ENCODE measurements around the gene CABP1. TPM values are rescaled to one million over a fixed set of nuclear protein-coding genes. Genes with fewer than 3 reads are reported as not detected.

The CABP1 gene
- total and polyA plus RNA-seq, 12 donors, result 1.3 to 12.0 (median 3.4) TPM

DNA sequence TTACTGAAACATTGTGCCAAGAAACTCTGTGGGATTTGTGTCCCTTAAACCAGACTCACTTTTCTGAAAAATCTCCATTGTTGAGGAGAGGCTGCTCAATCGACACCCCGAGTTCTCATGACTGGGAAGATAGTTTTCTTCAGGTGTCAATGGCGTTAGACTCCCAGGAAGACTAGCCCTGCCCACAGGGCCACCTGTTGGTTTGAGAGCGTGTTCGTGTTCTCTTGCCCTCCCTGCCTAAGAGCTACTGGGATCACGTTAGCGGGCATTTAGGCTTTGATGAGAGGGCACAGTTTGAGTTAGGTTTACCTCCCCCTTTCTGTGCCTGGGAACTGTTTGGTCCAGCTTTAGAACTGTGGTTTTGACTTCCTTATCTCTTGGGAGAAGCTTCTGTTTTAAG is 59.1 kb downstream of the CABP1 start:
- peaks cover 0 to 91% (median 44%) of the 10 kb centered on the region in 9 donors for H3K36me3 ChIP-seq
- WGBS, 2 donors, result 93% methylated on average over 7 of the region's 7 CpGs
- no peaks in the 10 kb centered on the region for H3K9me3 ChIP-seq
- no peak overlapping the region for H3K4me3 ChIP-seq
- H3K4me1 ChIP-seq, result peaks cover 22 to 95% (median 72%) of the 10 kb centered on the region in 9 donors
- DNase-seq, result no peak
- peak overlapping the region; percentile 38 to 92 (median 84) for H3K27ac ChIP-seq
- H3K27me3 ChIP-seq, result no peaks in the 10 kb centered on the region
- TF ChIP-seq, protein P1, sequence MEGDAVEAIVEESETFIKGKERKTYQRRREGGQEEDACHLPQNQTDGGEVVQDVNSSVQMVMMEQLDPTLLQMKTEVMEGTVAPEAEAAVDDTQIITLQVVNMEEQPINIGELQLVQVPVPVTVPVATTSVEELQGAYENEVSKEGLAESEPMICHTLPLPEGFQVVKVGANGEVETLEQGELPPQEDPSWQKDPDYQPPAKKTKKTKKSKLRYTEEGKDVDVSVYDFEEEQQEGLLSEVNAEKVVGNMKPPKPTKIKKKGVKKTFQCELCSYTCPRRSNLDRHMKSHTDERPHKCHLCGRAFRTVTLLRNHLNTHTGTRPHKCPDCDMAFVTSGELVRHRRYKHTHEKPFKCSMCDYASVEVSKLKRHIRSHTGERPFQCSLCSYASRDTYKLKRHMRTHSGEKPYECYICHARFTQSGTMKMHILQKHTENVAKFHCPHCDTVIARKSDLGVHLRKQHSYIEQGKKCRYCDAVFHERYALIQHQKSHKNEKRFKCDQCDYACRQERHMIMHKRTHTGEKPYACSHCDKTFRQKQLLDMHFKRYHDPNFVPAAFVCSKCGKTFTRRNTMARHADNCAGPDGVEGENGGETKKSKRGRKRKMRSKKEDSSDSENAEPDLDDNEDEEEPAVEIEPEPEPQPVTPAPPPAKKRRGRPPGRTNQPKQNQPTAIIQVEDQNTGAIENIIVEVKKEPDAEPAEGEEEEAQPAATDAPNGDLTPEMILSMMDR (IDR thresholded peaks at IDR 0.05), result no peak
- intact Hi-C loops (cut with DNase I), result no loop called here
- ATAC-seq, result no peak

DNA sequence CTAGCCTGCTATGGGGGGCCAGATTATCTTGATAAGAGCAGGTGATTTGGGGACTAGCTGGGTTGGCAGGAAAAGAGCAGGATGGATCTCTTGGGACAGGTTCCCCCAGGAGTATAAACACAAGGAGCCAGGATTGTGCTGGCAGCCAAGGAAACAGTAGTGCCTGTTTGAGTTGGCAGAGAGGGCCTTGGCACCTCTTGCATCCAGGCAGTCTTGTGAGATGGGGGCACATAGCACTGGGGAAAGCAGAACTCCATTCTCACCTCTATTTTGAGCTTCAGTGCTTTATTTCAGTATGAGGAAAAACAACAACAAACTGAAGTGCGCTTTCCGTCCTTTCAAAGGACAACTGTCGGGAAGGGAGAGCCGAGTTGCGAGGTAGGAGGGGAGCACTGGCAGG is 60.5 kb downstream of the CABP1 start:
- TF ChIP-seq, protein P1 (IDR thresholded peaks at IDR 0.05), result no peak
- Histone ChIP-seq H3K9me3 (no peaks in the 10 kb centered on the region), H3K27me3 (no peaks in the 10 kb centered on the region), H3K36me3 (peaks cover 0 to 87% (median 32%) of the 10 kb centered on the region in 9 donors), H3K4me3 (no peak overlapping the region), H3K27ac (peak overlapping the region; percentile 20 to 92 (median 83)), H3K4me1 (peaks cover 22 to 85% (median 72%) of the 10 kb centered on the region in 9 donors)
- WGBS, 2 donors, result 38 to 55% methylated on average over 5 of the region's 5 CpGs
- peak in 3 of 8 donors; percentile 28 to 49 (median 42) for ATAC-seq
- DNase-seq, result no peak
- intact Hi-C loops (cut with DNase I), result no loop called here

DNA sequence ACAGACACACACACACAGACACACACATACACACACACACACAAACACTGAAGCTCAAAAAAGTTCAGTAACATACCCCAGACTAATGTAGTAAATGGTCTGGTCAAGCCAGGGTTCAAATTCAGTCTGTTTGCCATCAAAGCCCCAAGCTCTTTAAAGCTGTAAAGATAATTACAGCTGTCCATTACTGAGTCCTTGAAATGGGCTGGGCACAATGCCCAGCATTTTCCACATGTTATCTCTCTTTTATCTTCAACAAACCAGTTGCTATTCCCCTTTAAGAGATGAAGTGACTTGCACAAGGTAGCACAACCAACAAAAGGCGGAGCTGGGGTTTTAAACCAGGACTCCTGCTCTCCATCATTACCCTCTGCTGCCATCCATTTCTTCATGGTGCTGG is 62.2 kb downstream of the CABP1 start:
- H3K9me3 ChIP-seq, result no peaks in the 10 kb centered on the region
- ATAC-seq, result peak in 1 of 8 donors; percentile 9
- peaks cover 0 to 70% (median 17%) of the 10 kb centered on the region in 9 donors for H3K36me3 ChIP-seq
- TF ChIP-seq, protein P1 (IDR thresholded peaks at IDR 0.05), result no peak
- intact Hi-C loops (cut with DNase I), result no loop called here
- peaks cover 16 to 70% (median 59%) of the 10 kb centered on the region in 9 donors for H3K4me1 ChIP-seq
- DNase-seq, result no peak
- 93 to 100% methylated on average over 1 of the region's 1 CpG for WGBS, 2 donors
- no peaks in the 10 kb centered on the region for H3K27me3 ChIP-seq
- H3K27ac ChIP-seq, result peak overlapping the region in 9 of 10 donors; percentile 32 to 92 (median 61)
- H3K4me3 ChIP-seq, result no peak overlapping the region

DNA sequence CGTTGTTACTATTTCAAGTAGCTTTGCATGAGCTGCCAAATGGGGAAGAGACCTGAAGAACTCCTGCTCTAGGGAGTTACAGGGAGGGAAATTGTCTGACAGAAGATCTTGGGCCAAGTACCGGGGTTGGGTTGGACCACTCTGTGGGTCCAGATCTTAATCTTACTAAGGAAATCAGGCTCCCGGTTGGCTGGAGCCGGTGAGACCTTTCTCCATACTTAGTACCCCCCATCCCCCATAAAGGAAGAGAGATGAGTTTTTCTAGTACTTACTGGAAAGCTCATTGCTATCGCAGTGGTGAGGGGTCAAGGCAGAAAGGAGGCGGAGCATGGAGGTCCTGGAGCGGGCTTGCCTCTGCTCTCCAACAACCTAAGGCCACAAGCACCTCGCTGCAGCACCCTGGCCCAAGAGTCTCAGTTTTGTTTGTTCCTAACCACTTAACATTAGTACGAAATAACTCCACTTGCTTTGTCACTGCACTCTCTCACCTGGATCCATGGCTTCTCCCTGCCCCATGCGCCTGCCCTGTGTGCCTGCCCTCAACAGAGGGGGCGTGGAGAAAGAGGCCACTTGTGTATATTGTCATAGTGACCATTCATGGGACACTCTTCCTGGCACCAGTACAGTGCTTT is 63.0 kb downstream of the CABP1 start:
- DNase-seq, result peak in 1 of 2 donors; percentile 29
- H3K9me3 ChIP-seq, result no peaks in the 10 kb centered on the region
- peak overlapping the region in 9 of 10 donors; percentile 32 to 92 (median 61) for H3K27ac ChIP-seq
- intact Hi-C loops (cut with DNase I), result no loop called here
- peaks cover 0 to 62% (median 11%) of the 10 kb centered on the region in 9 donors for H3K36me3 ChIP-seq
- H3K27me3 ChIP-seq, result no peaks in the 10 kb centered on the region
- H3K4me1 ChIP-seq, result peaks cover 12 to 62% (median 54%) of the 10 kb centered on the region in 9 donors
- H3K4me3 ChIP-seq, result no peak overlapping the region
- 66 to 67% methylated on average over 11 of the region's 11 CpGs for WGBS, 2 donors
- ATAC-seq, result peak in 7 of 8 donors; percentile 31 to 72 (median 50)
- TF ChIP-seq, protein P1 (IDR thresholded peaks at IDR 0.05), result no peak

All from heart right ventricle (tissue), 16 donors.